BJ (cell line): ENCODE data around the gene SIGLECL1. TPM values are rescaled to one million over a fixed set of nuclear protein-coding genes. Genes with fewer than 3 reads are reported as not detected.

ENCODE experiments used
- CTCF ChIA-PET: fragments of 350-600 bp; formaldehyde crosslinking; extraction: SDS; loops from one replicate; lab custom pipeline; 2021; ENCODE audit warnings: antibody characterized with exemption, inconsistent platforms; lab: Yijun Ruan, JAX
- POLR2A ChIA-PET: fragments of 300-600 bp; sonication (Branson Sonifier 250); formaldehyde crosslinking; extraction: SDS; loops from one replicate; lab custom pipeline; 2021; ENCODE audit warnings: antibody characterized with exemption; lab: Charles Lee
- DNase-seq: peaks from one replicate; pipeline ENCODE4 v3.0.0-alpha.2; 2011; ENCODE audit warnings: low read depth
- H3K27me3 ChIP-seq: 2 replicates; pipeline ENCODE4 v1.6.0; 2011; ENCODE audit warnings: low read length; ENCODE audit not compliant: control insufficient read depth, insufficient read depth
- H3K36me3 ChIP-seq: 2 replicates; pipeline ENCODE4 v1.5.1; 2011; ENCODE audit warnings: low read length; ENCODE audit not compliant: control insufficient read depth, insufficient read depth
- H3K4me3 ChIP-seq: 2 replicates; pipeline ENCODE4 v1.5.1; 2011; ENCODE audit warnings: low read depth, mild to moderate bottlenecking, control low read depth, low read length
- polyA plus RNA-seq: library from polyadenylated mRNA; depleted of rRNA; stranded (reverse); fragments of >200 nt; gene quantifications from 2 replicates; pipeline ENCODE4 v1.2.3, GENCODE V29; 2011; rRNA removed
- small RNA-seq: library from RNA; depleted of rRNA; stranded (forward); fragments of <200 nt; gene quantifications from one replicate; pipeline ENCODE3, GENCODE V24; 2012; ENCODE audit warnings: low replicate concordance, low read depth; ENCODE audit not compliant: insufficient read length
- TF ChIP-seq, protein P1 (sequence below): IDR thresholded peaks from 2 replicates; pipeline ENCODE4 v1.5.1; 2011; ENCODE audit warnings: low read depth, mild to moderate bottlenecking, control low read depth, inconsistent platforms, low read length, moderate library complexity; ENCODE audit not compliant: insufficient read depth

The SIGLECL1 gene
- polyA plus RNA-seq, 1 experiment: not detected

DNA sequence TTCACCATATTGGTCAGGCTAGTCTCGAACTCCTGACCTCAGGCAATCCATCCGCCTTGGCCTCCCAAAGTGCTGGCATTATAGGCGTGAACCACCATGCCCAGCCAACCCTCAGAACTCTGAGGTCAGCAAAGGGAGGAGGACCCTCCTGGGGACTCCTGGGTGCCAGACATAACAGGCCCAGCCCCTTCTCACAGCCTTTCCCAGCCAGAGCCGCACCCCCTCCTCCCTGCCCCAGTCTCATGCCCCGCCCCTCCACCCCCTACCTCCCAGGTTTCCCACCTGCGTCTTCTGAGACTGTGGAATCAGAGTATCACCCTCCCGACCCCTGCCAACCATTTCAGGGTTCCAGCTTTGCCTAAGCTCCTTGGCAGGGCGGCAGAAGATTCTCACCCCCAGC, 65.8 kb downstream of the SIGLECL1 start:
- TF ChIP-seq, protein P1, sequence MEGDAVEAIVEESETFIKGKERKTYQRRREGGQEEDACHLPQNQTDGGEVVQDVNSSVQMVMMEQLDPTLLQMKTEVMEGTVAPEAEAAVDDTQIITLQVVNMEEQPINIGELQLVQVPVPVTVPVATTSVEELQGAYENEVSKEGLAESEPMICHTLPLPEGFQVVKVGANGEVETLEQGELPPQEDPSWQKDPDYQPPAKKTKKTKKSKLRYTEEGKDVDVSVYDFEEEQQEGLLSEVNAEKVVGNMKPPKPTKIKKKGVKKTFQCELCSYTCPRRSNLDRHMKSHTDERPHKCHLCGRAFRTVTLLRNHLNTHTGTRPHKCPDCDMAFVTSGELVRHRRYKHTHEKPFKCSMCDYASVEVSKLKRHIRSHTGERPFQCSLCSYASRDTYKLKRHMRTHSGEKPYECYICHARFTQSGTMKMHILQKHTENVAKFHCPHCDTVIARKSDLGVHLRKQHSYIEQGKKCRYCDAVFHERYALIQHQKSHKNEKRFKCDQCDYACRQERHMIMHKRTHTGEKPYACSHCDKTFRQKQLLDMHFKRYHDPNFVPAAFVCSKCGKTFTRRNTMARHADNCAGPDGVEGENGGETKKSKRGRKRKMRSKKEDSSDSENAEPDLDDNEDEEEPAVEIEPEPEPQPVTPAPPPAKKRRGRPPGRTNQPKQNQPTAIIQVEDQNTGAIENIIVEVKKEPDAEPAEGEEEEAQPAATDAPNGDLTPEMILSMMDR: no peak
- H3K4me3 ChIP-seq: no peak overlapping the region
- POLR2A ChIA-PET: no interaction called here
- no peak for DNase-seq
- CTCF ChIA-PET: no interaction called here
- H3K36me3 ChIP-seq: no peaks in the 10 kb centered on the region
- no peaks in the 10 kb centered on the region for H3K27me3 ChIP-seq

DNA sequence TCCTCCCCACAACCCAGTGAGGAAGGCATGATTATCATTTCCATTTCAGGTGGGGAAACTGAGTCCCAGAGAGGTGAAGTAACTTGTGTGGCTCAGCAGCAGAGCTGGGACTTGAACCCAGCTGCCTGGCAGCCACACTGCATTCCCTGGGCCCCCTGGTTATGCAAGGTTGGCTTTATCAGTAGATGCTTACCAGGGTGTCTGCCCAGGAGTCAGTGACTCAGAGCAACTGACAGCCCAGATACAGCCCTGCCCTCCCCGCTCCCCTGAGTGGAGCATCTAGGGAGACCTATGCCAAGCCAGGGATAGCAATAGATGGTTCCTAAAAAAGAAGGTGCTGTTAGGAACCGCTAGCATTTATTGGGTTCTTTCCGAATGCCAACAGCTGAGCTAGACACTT, 66.5 kb downstream of the SIGLECL1 start:
- CTCF ChIA-PET: no interaction called here
- POLR2A ChIA-PET: no interaction called here
- no peak overlapping the region for H3K4me3 ChIP-seq
- TF ChIP-seq, protein P1: no peak
- no peaks in the 10 kb centered on the region for H3K36me3 ChIP-seq
- no peaks in the 10 kb centered on the region for H3K27me3 ChIP-seq
- DNase-seq: no peak

DNA sequence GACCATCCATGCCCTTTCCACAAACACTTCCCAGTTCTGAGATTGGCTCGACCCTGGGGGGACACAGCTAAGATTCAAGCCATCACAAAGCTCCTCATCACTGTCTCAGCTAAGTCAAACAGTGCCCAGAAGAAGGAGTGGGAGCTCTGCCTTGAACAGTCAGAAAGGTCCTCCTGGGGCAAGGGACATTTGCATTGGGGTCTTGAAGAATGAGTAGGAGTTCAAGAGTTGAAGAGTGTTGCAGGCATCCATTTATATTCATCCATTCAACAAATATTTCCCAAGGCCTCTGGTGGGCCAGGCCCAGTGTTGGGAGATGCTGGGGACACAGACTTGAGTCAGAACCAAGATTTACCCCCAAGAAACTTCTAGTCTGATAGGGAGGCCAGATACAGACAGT, 67.1 kb downstream of the SIGLECL1 start:
- ChIA-PET POLR2A (no interaction called here), CTCF (no interaction called here)
- no peak for DNase-seq
- no peaks in the 10 kb centered on the region for H3K36me3 ChIP-seq
- TF ChIP-seq, protein P1: no peak
- no peak overlapping the region for H3K4me3 ChIP-seq
- no peaks in the 10 kb centered on the region for H3K27me3 ChIP-seq

Small RNA genes within 50 kb of the gene (small RNA-seq; reads per million reads assigned to genes)
- not detected for gene MIR8074

Other genes starting within 250 kb of the SIGLECL1 start
- gene KLK8, start 249.5 kb upstream of the SIGLECL1 start, polyA plus RNA-seq: not detected in 2 replicates
- not detected in 2 replicates for gene KLK10, start 231.4 kb upstream of the SIGLECL1 start, polyA plus RNA-seq
- not detected in 2 replicates for gene KLK11, start 224.5 kb upstream of the SIGLECL1 start, polyA plus RNA-seq
- not detected in 2 replicates for gene KLK12, start 216.1 kb upstream of the SIGLECL1 start, polyA plus RNA-seq
- gene KLK13, start 186.0 kb upstream of the SIGLECL1 start, polyA plus RNA-seq: not detected in 2 replicates
- gene KLK14, start 168.2 kb upstream of the SIGLECL1 start, polyA plus RNA-seq: 0.06 TPM in 1 of 2 replicates, not detected in the other
- gene CTU1, start 142.7 kb upstream of the SIGLECL1 start, polyA plus RNA-seq: 2.3 and 3.3 TPM in 2 replicates
- gene SIGLEC9, start 126.2 kb upstream of the SIGLECL1 start, polyA plus RNA-seq: not detected in 2 replicates
- gene SIGLEC7, start 108.8 kb upstream of the SIGLECL1 start, polyA plus RNA-seq: not detected in 2 replicates
- gene CD33, start 26.0 kb upstream of the SIGLECL1 start, polyA plus RNA-seq: not detected in 2 replicates
- not detected in 2 replicates for gene IGLON5, start 60.6 kb downstream of the SIGLECL1 start, polyA plus RNA-seq
- 0.93 and 1.5 TPM in 2 replicates for gene VSIG10L, start 91.1 kb downstream of the SIGLECL1 start, polyA plus RNA-seq
- gene ETFB, start 115.3 kb downstream of the SIGLECL1 start, polyA plus RNA-seq: 92.8 and 149 TPM in 2 replicates
- 0.12 TPM in 1 of 2 replicates, not detected in the other for gene CLDND2, start 117.9 kb downstream of the SIGLECL1 start, polyA plus RNA-seq
- gene NKG7, start 121.6 kb downstream of the SIGLECL1 start, polyA plus RNA-seq: not detected in 2 replicates
- gene LIM2, start 136.9 kb downstream of the SIGLECL1 start, polyA plus RNA-seq: not detected in 2 replicates
- gene C19orf84, start 139.5 kb downstream of the SIGLECL1 start, polyA plus RNA-seq: not detected in 2 replicates
- not detected in 2 replicates for gene SIGLEC10, start 166.6 kb downstream of the SIGLECL1 start, polyA plus RNA-seq
- not detected in 2 replicates for gene SIGLEC8, start 207.4 kb downstream of the SIGLECL1 start, polyA plus RNA-seq
- not detected in 2 replicates for gene CEACAM18, start 227.5 kb downstream of the SIGLECL1 start, polyA plus RNA-seq